HEK293 (cell line): ENCODE measurements around the gene CASD1.

Source experiments
- CTCF ChIP-seq: fragments of 450-650 bp; formaldehyde crosslinking; IDR thresholded peaks from 2 replicates; pipeline ENCODE4 v1.5.1; 2016; ENCODE audit warnings: missing biosample characterization, missing genetic modification characterization
- RBAK ChIP-seq: fragments of 450-650 bp; formaldehyde crosslinking; IDR thresholded peaks from 2 replicates; pipeline ENCODE4 v1.5.1; 2016; ENCODE audit warnings: missing biosample characterization, missing genetic modification characterization
- SCRT1 ChIP-seq: fragments of 450-650 bp; formaldehyde crosslinking; IDR thresholded peaks from 2 replicates; pipeline ENCODE4 v1.5.1; 2016; ENCODE audit warnings: missing biosample characterization, missing genetic modification characterization, borderline replicate concordance
- SETDB1 ChIP-seq: IDR thresholded peaks from one replicate; pipeline ENCODE4 v1.6.1; 2017; ENCODE audit warnings: mild to moderate bottlenecking, low read length, moderate library complexity, mixed read lengths; ENCODE audit not compliant: insufficient read length
- ZBTB8A ChIP-seq: fragments of 450-650 bp; formaldehyde crosslinking; IDR thresholded peaks from 2 replicates; pipeline ENCODE4 v1.5.1; 2016; ENCODE audit warnings: missing biosample characterization, missing genetic modification characterization
- ZNF280D ChIP-seq: fragments of 450-650 bp; formaldehyde crosslinking; IDR thresholded peaks from 2 replicates; pipeline ENCODE4 v1.5.1; 2016; ENCODE audit warnings: missing biosample characterization, missing genetic modification characterization
- ZNF585B ChIP-seq: fragments of 450-650 bp; formaldehyde crosslinking; IDR thresholded peaks from 2 replicates; pipeline ENCODE4 v1.5.1; 2016; ENCODE audit warnings: missing biosample characterization, missing genetic modification characterization
- ZNF654 ChIP-seq: fragments of 450-650 bp; formaldehyde crosslinking; IDR thresholded peaks from 2 replicates; pipeline ENCODE4 v1.5.1; 2016; ENCODE audit warnings: low read depth, missing biosample characterization, missing genetic modification characterization
- ZSCAN4 ChIP-seq: fragments of 450-650 bp; formaldehyde crosslinking; IDR thresholded peaks from 2 replicates; pipeline ENCODE4 v1.5.1; 2017; ENCODE audit warnings: missing biosample characterization, missing genetic modification characterization

GRCh38 chr7:94575646-94576045 lies 66.0 kb downstream of the CASD1 start:
- TF ChIP-seq RBAK (no peak), CTCF (tag by site-specific recombination) (no peak), SCRT1 (tag by site-specific recombination) (no peak), SETDB1 (no peak), ZNF654 (tag by site-specific recombination) (no peak), ZBTB8A (tag by site-specific recombination) (no peak), ZNF585B (tag by site-specific recombination) (no peak), ZNF280D (tag by site-specific recombination) (no peak), ZSCAN4 (tag by site-specific recombination) (no peak)
